Peyer's patch (tissue), 4 donors: ENCODE measurements around the gene ZCCHC17.

Experiments
- POLR2A ChIP-seq, 2 donors: fragments of 450-650 bp; IDR thresholded peaks; one replicate each; pipeline ENCODE4 v1.5.1; 2017; ENCODE audit warnings: antibody characterized with exemption in 2 of 2, mild to moderate bottlenecking in 2 of 2, moderate library complexity in 2 of 2
- TF ChIP-seq, protein P1 (sequence below), 6 experiments: fragments of 450-650 bp in 4 of 6; fragments of 200-600 bp in 2 of 6; sonication (generic) in 1 of 6; IDR thresholded peaks; one replicate each; pipeline ENCODE4 v1.5.1; 2017 to 2019; ENCODE audit warnings: antibody characterized with exemption in 6 of 6, mild to moderate bottlenecking in 3 of 6, moderate library complexity in 1 of 6

DNA sequence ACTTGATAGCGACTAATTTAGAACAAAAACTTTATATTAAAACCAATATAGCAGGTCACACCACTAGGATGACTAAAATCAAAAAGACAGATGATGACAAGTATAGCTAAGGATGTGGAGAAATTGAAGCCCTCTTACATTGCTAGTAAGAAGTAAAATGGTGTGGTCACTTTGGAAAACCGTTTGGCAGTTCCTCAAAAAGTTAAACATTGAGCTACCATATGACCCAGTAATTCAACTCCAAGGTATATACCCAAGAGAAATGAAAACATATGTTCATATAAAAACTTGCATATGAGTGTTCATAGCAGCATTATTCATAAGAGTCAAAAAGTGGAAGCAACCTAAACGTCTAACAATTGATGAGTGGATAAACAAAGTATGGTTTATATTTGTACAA is 103.1 kb downstream of the ZCCHC17 start:
- TF ChIP-seq, protein P1, sequence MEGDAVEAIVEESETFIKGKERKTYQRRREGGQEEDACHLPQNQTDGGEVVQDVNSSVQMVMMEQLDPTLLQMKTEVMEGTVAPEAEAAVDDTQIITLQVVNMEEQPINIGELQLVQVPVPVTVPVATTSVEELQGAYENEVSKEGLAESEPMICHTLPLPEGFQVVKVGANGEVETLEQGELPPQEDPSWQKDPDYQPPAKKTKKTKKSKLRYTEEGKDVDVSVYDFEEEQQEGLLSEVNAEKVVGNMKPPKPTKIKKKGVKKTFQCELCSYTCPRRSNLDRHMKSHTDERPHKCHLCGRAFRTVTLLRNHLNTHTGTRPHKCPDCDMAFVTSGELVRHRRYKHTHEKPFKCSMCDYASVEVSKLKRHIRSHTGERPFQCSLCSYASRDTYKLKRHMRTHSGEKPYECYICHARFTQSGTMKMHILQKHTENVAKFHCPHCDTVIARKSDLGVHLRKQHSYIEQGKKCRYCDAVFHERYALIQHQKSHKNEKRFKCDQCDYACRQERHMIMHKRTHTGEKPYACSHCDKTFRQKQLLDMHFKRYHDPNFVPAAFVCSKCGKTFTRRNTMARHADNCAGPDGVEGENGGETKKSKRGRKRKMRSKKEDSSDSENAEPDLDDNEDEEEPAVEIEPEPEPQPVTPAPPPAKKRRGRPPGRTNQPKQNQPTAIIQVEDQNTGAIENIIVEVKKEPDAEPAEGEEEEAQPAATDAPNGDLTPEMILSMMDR (IDR thresholded peaks at IDR 0.05), result no peak
- TF ChIP-seq POLR2A (IDR thresholded peaks at IDR 0.05), result no peak
